BE2C (cell line): ENCODE results near the gene ZNF385B.

ENCODE experiments used
- DNase-seq: peaks from one replicate; pipeline ENCODE4 v3.0.0-alpha.2; 2020
- H3K27me3 ChIP-seq: fragments of 250-450 bp; sonication (Bioruptor Pico); 2 replicates; pipeline ENCODE4 v1.5.1; 2020; ENCODE audit warnings: mild to moderate bottlenecking
- H3K36me3 ChIP-seq: fragments of 250-450 bp; sonication (Bioruptor Pico); 2 replicates; pipeline ENCODE4 v1.5.1; 2020; ENCODE audit warnings: mild to moderate bottlenecking
- H3K4me1 ChIP-seq: fragments of 250-450 bp; sonication (Bioruptor Pico); 2 replicates; pipeline ENCODE4 v1.5.1; 2020
- H3K4me3 ChIP-seq: 2 replicates; pipeline ENCODE4 v1.5.1; 2011; ENCODE audit warnings: low read depth, low read length
- H3K9me3 ChIP-seq: fragments of 250-450 bp; sonication (Bioruptor Pico); 2 replicates; pipeline ENCODE4 v1.5.1; 2020
- TF ChIP-seq, protein P1 (sequence below): IDR thresholded peaks from 2 replicates; pipeline ENCODE4 v1.5.1; 2012; ENCODE audit warnings: mild to moderate bottlenecking, low read depth, low read length

ZNF385B gene

DNA sequence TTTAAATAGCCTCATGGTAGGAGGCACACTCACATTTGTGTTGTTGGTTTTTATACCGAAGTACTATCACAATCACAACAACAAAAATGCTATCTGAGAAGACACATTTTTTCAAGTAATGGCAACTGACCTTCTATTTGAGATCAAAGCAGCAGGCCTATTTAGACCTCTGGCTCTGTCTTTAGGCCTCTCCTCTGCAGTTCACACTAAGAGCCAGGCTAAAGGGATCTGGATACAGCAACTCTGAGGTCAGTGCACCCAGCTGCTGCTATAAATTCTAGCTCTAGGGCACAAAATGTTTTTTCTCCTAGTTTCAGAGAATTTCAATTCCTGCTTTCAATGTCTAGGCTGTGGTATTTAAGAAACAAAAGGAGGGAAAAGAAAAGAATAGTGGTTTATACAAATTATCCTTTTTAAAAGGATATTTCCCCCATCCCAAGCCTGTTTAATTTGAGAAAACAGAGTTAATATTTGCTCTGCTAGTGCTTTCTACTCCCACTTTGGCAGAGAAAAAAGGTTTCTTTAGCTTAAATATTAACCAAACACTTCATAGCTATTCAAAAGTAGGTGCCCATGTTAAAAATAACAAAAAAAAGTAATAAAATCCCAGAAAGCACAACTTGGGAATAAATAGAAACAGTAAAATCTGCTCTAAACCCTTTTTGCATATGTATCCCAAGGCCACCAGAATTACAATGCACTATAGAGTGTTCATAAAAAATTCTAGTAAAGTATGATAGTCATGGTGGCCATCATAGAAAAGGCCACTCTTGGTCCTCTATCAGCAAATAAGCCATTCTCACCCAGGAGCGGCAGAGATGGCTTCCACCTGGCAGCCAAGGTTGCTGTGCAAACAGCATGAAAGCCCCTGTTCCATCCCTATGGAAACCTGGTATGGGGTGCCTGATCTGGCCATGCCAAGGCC lies 303.1 kb downstream of the ZNF385B start:
- no peak for DNase-seq
- no peaks in the 10 kb centered on the region for H3K9me3 ChIP-seq
- no peaks in the 10 kb centered on the region for H3K36me3 ChIP-seq
- TF ChIP-seq, protein P1, sequence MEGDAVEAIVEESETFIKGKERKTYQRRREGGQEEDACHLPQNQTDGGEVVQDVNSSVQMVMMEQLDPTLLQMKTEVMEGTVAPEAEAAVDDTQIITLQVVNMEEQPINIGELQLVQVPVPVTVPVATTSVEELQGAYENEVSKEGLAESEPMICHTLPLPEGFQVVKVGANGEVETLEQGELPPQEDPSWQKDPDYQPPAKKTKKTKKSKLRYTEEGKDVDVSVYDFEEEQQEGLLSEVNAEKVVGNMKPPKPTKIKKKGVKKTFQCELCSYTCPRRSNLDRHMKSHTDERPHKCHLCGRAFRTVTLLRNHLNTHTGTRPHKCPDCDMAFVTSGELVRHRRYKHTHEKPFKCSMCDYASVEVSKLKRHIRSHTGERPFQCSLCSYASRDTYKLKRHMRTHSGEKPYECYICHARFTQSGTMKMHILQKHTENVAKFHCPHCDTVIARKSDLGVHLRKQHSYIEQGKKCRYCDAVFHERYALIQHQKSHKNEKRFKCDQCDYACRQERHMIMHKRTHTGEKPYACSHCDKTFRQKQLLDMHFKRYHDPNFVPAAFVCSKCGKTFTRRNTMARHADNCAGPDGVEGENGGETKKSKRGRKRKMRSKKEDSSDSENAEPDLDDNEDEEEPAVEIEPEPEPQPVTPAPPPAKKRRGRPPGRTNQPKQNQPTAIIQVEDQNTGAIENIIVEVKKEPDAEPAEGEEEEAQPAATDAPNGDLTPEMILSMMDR, result no peak
- H3K27me3 ChIP-seq, result no peaks in the 10 kb centered on the region
- H3K4me1 ChIP-seq, result no peaks in the 10 kb centered on the region
- no peak overlapping the region for H3K4me3 ChIP-seq

DNA sequence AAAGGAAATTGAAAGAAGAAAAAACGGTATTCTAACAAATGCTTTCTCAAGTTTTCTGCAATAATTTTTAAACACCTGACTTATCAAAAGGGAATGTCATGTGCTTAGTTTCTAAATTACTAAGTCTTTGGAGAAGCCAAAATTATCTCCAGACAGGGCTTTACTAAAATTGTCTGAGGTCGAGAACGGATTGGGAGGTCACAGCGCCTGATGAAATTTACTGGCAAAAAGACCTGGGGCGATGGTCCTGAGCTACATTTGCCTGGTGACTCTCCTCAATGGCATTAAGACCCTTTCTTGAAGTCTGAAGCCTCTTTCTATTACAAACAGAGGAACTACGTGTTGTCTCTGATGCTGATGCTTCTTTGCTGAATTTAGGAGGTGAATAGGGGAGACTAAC lies 305.0 kb downstream of the ZNF385B start:
- no peaks in the 10 kb centered on the region for H3K4me1 ChIP-seq
- H3K9me3 ChIP-seq, result no peaks in the 10 kb centered on the region
- DNase-seq, result no peak
- H3K27me3 ChIP-seq, result no peaks in the 10 kb centered on the region
- no peak overlapping the region for H3K4me3 ChIP-seq
- TF ChIP-seq, protein P1, result no peak
- H3K36me3 ChIP-seq, result no peaks in the 10 kb centered on the region

DNA sequence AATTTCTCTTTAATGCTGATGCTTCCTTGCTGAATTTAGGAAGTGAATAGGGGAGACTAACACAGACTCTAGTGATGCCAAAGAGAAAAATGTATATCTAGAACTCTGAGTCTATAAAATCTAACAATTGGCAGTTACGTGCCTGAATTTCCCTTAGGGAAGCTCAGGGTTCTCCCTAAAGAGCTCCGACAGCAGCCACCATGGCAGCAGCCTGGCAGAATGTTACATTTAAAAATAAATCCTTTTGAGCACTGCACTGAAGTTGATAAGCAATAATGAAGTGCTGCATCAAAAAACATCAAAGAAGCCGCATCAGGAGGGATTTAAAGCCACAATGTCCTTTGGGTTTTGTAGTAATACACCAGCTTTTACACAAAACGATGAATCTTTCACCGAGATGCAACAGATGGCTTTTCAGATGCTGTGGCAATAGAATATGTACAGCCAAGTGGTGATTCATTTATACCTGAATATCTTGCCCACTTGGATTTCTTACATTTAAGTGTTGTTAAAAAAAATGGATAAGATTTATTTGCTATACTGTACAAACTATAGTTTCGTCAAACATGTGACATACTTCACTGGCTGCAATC lies 305.6 kb downstream of the ZNF385B start:
- Histone ChIP-seq H3K4me3 (no peak overlapping the region), H3K36me3 (no peaks in the 10 kb centered on the region), H3K27me3 (no peaks in the 10 kb centered on the region), H3K4me1 (no peaks in the 10 kb centered on the region), H3K9me3 (no peaks in the 10 kb centered on the region)
- DNase-seq, result no peak
- TF ChIP-seq, protein P1, result no peak

DNA sequence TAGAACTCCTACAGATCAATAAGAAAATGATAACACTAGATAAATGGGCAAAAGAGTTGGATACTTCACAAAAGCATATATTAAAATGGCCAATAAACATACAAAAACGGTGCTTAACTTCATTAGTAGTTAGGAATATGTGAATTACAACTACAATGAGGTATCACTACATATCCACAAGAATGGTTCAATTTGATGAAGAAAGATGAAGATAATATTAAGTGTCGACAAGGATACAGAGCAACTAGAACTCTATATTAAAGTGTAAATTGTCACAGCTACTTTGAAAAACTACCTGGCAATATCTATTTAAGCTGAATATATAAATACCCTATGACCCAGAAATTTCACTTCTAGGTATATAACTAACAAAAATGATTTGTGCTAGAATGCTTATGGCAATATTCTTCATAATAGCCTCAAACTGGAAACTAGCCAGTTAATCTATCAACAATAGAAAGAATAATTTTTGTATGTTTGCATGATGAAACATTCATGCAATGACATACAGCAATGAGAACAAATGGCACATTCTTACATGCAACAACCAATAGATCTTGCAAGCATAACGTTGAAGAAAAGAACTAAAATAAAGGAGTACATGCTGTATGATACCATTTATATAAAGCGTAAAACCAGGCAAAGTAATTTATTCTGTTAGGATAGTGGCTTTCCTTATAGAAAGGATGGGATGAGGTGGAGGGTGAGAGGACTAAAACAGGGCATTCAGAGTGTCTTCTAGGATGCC lies 306.6 kb downstream of the ZNF385B start:
- no peaks in the 10 kb centered on the region for H3K9me3 ChIP-seq
- no peaks in the 10 kb centered on the region for H3K27me3 ChIP-seq
- no peak for DNase-seq
- TF ChIP-seq, protein P1, result no peak
- H3K4me1 ChIP-seq, result no peaks in the 10 kb centered on the region
- H3K36me3 ChIP-seq, result no peaks in the 10 kb centered on the region
- H3K4me3 ChIP-seq, result no peak overlapping the region

DNA sequence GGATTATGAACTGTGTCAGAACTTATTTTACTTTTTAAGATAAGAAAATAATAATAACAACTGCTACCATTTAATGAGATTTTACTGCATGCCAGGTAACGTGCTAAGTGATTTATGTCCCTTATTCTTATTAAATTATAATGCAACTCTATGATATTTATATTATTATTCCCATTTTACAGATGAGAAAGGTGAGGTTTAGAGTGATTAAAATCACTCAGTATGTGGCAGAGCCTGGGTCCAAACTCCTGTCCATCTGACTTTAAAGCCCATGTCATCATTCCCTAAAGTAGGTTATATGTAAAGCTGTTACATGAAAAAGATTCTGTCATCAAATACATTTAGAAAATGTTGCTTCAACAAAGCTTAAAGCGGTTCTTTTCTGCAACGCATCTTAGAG lies 308.0 kb downstream of the ZNF385B start:
- no peaks in the 10 kb centered on the region for H3K36me3 ChIP-seq
- H3K4me1 ChIP-seq, result no peaks in the 10 kb centered on the region
- H3K4me3 ChIP-seq, result no peak overlapping the region
- no peaks in the 10 kb centered on the region for H3K9me3 ChIP-seq
- H3K27me3 ChIP-seq, result no peaks in the 10 kb centered on the region
- no peak for DNase-seq
- TF ChIP-seq, protein P1, result no peak
